Left forelimb (tissue), 1 donor: ENCODE results near the gene SPEF2.
"Not testable (repeated sequence)": the region's sequence is repeated elsewhere in the genome, so short reads cannot be mapped to it uniquely, and the experiment has no call there.

ENCODE experiments used
- DNase-seq: peaks from one replicate; pipeline ENCODE4 v3.0.0-alpha.2; 2018; ENCODE audit warnings: low spot score

The SPEF2 gene

DNA sequence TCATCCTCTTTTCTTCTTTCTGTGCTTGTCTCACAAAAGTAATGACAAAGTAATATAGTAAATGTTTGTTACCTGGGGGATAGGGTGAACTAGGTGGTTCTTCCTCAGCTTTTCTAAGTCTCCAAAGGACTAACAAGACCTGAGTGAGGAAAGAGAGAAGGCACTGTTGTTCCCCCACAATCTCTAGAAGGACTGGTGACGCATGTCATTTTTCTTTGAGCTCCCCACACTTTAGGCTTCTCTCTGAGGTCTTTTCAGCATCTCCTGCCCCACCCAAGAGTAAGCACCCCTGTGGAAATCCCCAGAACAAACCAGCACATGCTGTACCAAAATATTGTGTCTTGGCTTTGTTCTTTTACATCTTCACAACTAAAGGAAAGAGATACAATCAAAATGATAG is 236.6 kb downstream of the SPEF2 start:
- no peak for DNase-seq

GRCh38 chr5:35855187-35855586 is 237.5 kb downstream of the SPEF2 start:
- DNase-seq = no peak

DNA sequence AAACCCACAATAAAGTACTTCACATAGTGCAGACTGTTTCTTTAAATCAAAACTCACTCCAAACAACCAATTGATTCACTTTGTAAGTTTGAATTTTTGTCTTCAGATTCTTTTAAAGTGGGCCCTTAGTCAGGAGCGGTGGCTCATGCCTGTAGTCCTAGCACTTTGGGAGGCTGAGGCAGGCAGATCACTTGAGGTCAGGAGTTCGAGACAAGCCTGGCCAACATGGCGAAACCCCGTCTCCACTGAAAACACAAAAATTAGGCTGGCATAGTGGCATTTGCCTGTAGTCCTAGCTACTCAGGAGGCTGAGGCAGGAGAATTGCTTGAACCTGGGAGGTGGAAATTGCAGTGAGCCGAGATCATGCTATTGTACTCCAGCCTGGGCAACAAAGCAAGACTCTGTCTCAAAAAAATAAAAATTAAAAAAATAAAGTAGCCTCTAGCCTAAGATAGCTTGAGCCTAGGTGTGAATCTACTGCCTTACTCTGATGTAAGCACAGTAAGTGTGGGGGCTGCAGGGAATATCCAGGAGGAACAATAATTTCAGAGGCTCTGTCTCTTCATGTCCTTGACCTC is 238.6 kb downstream of the SPEF2 start:
- DNase-seq = not testable (repeated sequence)

DNA sequence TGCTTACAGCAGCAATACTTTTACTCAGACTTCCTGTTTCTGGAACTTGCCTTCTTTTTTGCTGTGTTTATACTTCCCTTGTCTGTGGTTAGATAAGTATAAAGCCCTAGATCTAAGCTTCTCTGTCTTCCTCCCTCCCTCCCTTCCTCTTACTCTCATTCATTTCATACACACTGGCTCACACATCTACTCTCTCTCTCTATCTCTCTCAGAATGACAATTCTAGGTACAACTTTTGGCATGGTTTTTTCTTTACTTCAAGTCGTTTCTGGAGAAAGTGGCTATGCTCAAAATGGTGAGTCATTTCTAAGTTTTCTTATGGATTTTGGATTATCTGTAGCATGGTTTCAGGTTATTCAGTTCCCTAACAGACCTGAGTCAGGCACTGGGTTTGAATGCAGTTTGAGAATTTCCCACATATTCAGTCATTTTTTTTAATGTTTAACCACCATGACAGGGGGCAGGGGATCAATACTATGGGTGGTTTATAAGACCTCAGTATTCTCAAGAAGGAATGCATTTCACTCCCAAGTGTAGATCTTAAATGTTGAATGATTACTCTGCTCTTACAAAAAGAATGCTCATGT is 239.2 kb downstream of the SPEF2 start, which contains the start of gene IL7R:
IL7R (plus strand) TSS at position 127 of the 587 bp plus-strand sequence; CDS start at position 214, 87 bp downstream.
- DNase-seq = no peak

GRCh38 chr5:35857606-35858205 is 240.0 kb downstream of the SPEF2 start:
- DNase-seq = no peak

GRCh38 chr5:35859101-35859661 is 241.5 kb downstream of the SPEF2 start:
- no peak for DNase-seq

DNA sequence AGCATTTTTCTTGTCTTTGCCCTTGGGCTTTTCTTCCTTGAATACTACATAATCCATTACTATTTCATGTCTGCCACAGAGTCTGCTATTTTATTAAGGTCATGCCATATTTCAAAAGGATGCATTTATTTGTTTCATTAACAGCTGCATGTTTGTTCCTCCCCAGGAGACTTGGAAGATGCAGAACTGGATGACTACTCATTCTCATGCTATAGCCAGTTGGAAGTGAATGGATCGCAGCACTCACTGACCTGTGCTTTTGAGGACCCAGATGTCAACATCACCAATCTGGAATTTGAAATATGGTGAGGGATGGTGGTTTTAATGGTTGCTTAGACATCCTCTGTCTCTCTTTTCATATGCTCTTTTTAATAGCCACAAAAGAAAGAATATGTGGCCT is 243.0 kb downstream of the SPEF2 start:
- no peak for DNase-seq

GRCh38 chr5:35861718-35862117 is 244.1 kb downstream of the SPEF2 start:
- DNase-seq = no peak

GRCh38 chr5:35862126-35862525 is 244.5 kb downstream of the SPEF2 start:
- DNase-seq = no peak

- DNase-seq = no peak
Measured at GRCh38 chr5:35863159-35863558, 245.5 kb downstream of the SPEF2 start.
